Stimulated activated CD4-positive, alpha-beta T cell treated with anti-CD3 and anti-CD28 coated beads, Interleukin-4, amount 100 ng/mL, for 48 hours (primary cell): ENCODE data around the gene AMER2.
A peak's percentile ranks its signal among the peaks of the same experiment; 100 is the strongest.

ENCODE experiments used
- DNase-seq, 2 donors: peaks; one replicate each; pipeline ENCODE4 v3.0.0-alpha.2; 2020; ENCODE audit warnings: low read depth in 2 of 2

Gene AMER2

DNA sequence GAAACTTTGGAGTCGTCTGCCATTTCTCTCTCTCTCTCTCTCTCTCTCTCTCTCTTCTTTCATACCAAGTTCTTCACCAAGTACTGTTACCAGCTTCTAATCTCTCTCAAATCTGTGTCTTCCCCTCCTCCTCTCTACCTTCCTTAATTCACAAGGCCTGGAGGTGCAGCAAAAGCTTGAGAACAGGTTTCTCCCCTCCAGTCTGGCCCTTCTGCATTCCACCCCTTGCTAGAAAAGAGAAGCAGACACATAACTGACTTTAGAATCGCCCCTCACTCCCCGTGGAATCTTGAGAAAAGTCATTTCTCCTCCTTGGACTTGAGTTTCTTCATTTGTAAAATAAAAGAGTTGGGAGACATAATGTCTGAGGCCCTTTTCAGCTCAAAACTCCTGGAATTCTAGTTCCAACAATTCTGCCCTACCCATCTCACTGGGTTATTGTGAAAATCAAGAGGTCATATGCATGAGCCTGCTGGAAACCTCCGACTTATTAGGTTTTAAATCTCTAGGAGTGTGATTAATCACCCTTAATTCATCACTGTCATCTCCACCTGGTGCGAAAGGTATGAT is 20.4 kb downstream of the AMER2 start:
- DNase-seq, result no peak

DNA sequence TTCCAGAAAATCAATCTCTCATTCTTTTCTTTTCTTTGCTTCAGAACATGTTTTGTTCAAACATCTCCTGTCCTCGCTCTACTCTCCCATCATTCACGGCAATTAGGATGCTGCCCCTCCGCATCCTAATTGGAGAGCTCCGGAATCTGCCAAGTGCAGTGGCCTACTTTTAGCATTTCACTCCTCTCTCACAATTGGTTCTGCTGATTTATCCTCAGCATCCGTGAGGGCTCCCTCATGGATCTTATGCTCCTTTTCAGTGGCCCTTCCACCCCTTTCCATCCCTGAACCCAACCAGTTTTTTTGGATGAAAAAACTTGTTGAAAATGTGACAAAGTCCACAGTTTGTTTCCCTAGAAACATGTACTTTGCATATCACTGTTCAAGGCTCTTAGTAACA is 22.4 kb downstream of the AMER2 start:
- no peak for DNase-seq

DNA sequence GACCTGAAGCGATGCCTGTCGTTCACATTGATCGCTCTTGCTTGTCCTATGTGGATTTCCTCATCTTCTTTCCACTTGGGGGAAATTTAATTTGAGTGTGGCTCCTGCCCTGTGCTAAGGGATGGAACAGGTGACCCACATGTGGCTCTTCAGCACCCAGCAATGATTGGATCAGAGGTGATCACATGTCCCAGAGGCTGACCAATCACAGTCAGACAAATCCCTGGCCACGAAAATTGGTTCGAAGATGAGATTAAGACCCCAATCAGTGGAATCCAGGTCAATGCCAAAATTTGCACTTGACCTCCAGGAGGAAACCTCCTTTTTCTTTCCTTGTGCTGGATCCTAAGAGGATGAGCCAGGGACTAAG is 23.7 kb downstream of the AMER2 start:
- DNase-seq, result no peak

DNA sequence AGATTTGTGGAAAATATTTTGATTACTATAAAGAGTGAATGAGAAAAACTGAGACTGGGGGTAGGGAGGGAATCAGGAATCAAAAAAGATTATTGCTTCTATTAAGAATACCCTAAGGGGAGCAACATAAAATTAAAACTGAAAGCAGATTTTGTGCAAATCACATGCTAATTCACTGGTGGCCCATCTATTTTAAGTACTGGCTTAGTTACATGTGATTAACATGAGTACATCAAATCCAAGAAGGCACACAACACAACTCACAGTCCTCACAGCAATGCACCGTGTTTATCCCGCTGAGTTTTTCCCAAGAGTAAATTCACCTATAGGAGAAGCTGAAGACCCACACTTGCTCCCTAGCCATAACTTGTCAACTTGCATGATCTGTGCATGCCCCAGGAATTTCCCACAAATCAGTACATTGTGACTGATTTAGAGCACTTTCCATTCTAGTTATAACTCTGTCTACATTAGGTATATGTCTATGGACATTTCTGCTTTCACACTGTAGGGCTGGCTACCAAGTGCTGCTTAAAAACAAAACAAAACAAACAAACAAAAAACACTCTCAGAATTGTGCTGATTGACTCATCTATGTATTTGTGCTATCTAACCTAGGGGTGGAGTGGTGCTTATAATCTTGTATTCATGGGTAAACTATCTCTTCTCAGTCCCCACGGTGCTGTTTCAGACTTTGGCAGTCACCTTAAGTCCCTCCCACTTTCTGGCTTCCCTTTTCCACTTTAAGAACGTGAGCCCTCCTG is 24.3 kb downstream of the AMER2 start:
- DNase-seq, result no peak

DNA sequence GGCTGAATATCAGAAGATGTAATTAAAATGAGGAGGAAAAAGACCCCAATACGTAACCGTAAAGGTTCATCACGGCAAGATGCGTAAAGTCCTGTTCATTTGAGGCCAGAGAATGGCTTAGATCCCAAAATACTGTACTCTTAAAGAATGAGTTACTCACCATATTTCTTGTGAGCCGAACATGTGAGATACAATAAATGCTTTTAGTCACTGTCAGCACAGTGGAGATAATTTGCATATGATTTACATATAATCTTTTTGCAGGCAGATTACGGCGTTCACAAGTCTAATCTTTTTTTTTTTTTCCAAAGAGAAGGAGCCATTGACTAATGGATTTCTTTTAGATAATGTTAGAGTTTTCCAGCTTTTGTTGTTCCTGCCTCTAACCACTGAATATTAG is 28.4 kb downstream of the AMER2 start:
- DNase-seq, result no peak

DNA sequence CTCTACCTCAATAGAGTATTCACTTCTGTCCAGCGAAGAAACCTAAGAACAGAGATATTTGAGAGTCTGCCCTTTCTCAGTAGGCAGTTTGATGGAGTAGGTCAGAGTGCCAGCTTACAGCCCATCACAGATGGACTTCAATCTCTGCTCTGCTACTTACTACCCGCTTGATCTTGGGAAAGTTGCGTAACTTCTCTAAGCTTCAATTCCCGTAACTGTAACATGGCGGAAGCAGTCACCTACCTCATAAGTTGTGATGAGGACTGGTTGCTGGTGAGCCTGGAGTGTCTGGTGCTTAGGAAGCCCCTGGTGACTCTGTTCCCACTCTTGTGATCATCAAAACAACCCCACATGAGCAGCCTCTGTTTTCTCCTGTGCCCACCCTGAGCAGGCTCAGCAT is 31.0 kb downstream of the AMER2 start:
- no peak for DNase-seq

DNA sequence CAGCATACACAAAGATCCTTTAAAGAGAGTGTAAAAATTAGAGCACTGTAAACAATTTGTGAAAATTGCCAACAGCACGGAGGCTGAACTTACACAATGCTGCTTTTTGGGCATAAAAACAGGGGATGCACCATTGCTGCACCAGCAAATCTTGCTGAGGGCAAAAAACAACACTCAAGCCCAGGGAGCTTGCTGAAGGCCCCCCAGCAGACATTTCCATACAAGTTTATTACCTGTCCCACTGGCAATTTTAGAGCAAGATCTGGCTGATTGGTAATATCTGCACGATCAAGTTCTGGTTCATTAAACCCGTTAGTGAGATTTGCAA is 34.3 kb downstream of the AMER2 start:
- no peak for DNase-seq

DNA sequence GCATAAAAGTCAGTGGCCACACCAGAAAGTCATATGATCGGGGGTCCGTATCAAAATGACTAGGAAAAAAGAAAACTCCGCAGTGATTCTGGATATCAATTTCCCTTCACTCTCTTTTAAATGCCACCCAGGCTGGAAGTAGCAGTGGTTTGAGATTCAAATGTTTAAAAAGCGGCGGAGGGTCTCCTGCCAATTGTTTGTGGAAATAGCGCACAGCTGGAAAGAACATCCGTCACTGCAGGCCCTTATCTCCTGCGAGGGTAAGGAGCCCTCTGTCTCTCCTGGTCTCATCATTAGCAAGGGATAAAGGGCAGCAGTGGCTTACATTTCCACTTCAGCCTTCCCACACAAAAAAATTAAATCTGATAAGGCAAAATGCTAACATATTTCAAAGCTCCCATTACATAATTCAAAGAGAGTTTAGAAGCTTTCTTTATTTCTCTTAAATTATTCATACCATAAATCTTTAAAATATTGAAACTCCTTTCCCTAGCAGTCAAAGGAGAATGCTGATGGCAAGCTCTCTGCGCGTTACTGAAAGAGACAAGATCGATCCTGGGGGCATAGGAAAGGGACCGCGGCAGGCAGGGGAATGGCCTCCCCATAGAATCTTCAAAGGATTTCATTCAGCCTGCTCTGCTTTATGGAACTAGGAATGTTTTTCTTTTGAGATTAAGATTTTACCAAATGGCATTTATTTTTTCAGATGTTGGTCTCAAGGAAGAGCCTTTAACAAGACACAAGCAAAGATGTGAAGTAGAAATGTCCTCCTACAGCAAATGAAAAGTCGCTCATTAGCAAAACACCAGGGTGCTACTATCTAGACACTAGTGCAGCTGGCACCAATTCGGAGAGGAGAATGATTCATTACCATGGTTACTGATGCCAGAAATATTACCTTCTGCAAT is 35.0 kb downstream of the AMER2 start:
- no peak for DNase-seq

DNA sequence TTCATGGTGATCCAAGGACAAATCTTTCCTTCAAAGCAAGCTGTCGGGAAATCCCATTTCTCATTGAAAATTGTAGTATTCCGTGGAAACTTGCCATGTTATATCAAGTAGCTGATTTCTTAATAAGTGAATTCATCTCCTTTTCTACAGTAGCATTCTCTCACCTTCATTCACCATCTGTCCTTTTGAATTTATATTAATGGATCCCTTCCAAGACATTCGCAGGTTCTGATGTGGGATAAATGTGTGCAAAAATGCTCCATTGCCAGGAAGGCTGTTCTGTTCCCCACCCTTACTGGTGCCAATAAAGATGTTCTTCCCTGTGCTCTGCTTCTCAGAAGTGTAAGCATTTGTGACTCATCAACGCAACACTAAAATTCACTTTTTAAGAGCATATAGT is 36.2 kb downstream of the AMER2 start:
- no peak for DNase-seq

DNA sequence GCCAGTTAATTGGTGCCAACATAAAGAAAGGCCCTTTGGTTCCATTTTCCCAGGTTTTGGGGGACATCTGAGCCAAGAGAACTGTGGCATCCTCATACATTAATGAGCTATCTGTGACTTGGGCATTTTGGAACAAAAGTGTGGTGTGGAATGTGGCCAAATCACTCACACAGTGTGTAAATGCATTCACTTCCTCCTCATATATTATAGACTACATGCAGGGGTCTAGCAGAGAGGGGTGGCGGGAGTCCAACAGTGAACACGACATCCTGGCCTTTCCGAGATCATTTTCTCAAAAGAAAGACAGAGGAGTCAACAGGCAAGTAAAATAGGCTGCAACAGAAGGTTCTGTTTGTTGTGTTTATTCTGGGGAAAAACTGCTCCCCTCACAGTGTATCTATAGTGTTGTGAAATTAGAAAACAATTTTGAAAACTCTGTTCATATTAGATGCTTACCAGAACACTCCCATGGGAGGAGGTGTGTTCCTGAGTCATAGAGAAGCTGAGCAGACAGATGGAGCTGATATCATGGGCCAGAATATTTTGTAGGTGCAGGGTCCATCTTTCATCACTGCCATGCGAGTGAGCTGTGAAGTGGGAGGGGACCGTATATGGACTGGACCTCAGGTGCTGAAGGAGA is 39.2 kb downstream of the AMER2 start:
- DNase-seq, result no peak

DNA sequence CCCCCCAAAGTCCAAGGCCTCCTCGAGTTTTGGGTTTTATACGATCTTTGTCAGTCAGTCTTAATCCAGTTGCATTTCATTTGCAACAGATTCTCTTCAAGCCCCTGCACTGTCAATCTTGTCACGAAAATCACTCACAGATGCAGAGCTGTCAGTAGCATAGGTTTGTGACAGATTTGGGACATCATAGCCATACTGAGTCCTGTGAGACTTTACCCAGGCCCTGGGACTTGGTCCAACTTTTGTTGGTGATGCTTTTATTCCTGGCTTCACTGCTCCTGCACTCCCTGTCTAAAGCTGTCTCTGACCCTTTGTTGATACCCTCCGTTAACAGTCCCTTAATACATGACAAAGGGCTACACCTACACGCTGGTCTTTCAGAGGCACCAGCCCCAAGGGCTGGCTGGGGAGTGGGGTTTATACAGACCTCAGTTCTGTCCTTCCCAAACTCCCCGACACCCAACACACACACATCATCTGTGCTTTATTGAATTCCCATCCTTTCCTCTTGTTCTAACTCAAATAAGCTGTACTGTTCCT is 40.1 kb downstream of the AMER2 start:
- no peak for DNase-seq

DNA sequence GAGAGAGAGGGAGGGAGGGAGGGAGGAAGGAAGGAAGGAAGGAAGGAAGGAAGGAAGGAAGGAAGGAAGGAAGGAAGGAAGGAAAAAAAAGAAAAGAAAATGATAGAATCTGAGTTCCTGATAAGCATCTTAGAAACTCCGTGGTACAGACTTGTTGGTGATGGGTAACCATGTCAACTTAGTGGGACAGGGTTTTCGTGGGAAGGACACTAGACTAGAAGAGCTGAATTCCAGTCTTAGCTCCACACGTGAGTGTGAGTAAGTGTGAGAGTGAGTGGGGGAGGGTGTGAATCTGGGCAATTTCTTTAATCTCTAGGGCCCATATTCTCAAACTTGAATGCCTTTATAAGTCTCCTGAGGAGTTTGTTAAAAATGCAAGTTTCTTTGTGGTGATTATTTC is 41.1 kb downstream of the AMER2 start:
- DNase-seq, result no peak

DNA sequence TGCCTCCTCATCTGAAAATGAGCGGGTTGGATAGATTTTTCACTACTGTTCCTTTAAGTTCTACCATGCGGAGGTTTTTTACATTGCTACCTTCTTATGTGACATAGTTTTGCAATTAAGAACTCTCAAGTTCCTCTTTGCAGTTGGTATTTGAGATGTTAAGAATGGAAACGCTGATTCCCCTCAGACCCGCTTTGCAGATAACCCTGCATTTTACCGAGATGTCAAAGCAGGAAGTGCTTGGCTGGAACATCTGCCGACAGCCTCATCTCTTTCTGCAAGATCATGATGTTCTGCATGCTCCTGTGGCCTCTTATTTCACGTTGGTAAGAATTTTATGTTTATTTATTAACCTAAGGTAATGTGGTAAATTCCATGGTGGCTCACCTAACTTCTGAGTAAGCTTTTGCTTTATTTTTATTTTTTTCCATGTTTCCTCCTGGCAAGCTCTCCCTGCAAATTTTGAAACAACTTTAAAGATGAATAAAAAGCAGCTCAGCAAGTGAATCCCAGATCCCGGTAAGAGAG is 53.6 kb downstream of the AMER2 start:
- no peak for DNase-seq

DNA sequence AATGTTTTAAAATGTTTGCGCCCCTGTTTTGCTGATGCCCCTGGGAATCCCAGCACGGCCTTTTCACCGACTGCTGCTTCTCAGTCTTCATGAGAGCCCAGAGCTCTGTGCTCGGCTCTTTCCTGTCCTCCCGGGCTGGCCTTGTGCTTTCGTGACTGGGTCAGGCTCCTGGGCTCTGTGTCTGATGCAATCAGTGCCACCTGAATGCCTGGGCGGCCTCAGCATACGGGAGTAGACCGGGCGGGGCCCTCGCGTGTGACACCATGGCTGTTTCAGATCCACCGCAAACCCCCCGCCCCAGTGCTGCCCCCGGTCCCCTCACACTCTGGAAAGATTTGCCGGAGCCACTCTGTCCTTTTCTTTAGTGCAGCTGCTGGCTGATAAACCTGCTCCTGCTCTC is 54.8 kb downstream of the AMER2 start:
- no peak for DNase-seq

DNA sequence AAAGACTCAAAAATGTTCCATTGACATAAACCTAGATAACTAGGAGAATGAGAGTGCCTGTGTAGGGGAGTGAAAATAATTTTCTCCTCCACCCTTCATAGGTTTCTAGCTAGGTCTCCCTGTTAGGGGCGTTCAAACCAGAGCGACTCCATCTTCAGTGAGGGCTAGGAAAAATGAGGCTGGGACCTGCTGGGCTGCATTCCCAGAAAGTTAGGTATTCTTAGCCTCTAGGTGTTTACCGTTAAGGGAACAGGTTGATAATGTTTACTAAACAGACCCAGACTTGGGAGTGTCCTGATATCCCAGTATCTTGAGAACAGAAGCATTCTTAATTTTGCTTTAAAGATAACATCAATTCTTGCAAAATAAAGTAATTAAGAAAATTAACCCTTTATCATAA is 56.0 kb downstream of the AMER2 start:
- no peak for DNase-seq

DNA sequence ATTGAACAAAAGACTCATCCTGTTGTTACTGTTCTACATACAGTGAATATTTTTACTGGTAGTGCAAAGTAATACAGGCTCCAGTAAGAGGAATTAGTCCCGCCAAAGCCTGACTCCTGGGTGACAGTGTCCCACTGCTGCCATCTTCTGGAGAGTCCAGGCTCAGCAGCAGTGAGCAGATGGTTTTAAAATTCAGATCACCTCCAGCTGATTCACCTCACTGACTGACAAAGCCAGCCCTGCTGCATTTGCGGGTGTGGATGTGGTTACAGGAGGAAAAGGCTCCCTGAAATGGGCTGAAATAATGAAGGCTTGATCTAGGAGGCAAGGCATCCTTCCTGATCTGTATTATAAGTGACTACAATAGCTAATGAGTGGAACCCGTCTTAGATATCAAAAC is 57.9 kb downstream of the AMER2 start:
- DNase-seq, result peak; percentile 37 to 53

DNA sequence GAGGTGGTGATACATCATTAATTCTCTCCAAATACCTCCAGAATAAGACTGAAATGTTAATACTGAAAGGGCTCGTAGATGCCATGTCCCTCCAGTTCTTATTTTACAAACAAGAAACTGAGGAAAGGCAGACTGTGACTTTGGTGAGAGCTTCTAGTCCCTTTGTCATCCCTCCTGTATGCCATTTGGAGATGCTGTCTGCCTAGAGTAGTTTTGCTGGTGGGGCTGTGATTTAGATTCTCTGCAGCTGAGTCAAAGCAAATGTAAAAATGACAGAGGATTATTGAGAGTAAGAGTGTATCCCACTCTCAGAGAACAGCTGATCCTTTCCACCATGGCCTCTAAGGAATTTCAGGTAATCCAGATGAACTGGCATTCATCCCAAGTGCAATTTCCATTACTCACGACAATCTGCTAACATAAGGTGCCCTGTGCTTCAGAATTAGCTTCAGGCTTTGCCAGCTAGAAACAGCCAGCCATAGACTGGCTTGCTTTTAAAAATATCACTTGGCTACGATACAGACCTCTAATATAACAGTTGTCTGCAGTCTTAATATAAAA is 59.3 kb downstream of the AMER2 start:
- no peak for DNase-seq
